Keratinocyte (primary cell): ENCODE data around the gene KIAA1217. TPM values are rescaled to one million over a fixed set of nuclear protein-coding genes. Genes with fewer than 3 reads are reported as not detected.
A peak's percentile ranks its signal among the peaks of the same experiment; 100 is the strongest.

Experiments
- DNase-seq: peaks from one replicate; pipeline ENCODE4 v3.0.0-alpha.2; 2011; ENCODE audit warnings: low read depth, missing footprints, low spot score
- FAIRE-seq: peaks from 2 replicates; lab custom pipeline; 2011; peaks lifted over from hg19 to GRCh38; lab: Jason Lieb, UNC
- H2AFZ ChIP-seq: 2 replicates; pipeline ENCODE4 v1.6.0; 2012; ENCODE audit warnings: low read length, control low read depth, inconsistent platforms; ENCODE audit not compliant: control insufficient read depth
- H3K27ac ChIP-seq: 2 replicates; pipeline ENCODE4 v1.5.1; 2011; ENCODE audit warnings: low read length; ENCODE audit not compliant: control insufficient read depth, insufficient read depth
- H3K27me3 ChIP-seq: 3 replicates; pipeline ENCODE4 v1.6.0; 2011; ENCODE audit warnings: low read length; ENCODE audit not compliant: control insufficient read depth, insufficient read depth; ENCODE audit errors: extremely low read depth
- H3K36me3 ChIP-seq, 2 experiments: 2 replicates in 1 of 2; 3 replicates in 1 of 2; pipeline ENCODE4 v1.5.1; 2011; ENCODE audit warnings: low read length in 2 of 2, mild to moderate bottlenecking in 1 of 2; ENCODE audit not compliant: control insufficient read depth in 2 of 2, insufficient read depth in 2 of 2; ENCODE audit errors: extremely low read depth in 1 of 2
- H3K4me1 ChIP-seq: 3 replicates; pipeline ENCODE4 v1.5.1; 2011; ENCODE audit warnings: low read length; ENCODE audit not compliant: control insufficient read depth, insufficient read depth; ENCODE audit errors: extremely low read depth
- H3K4me2 ChIP-seq: 3 replicates; pipeline ENCODE4 v1.6.0; 2011; ENCODE audit warnings: low read depth, low read length; ENCODE audit not compliant: control insufficient read depth, insufficient read depth; ENCODE audit errors: extremely low read depth
- H3K4me3 ChIP-seq, 3 experiments: fragments of 200-600 bp in 1 of 3; sonication (generic) in 1 of 3; 2 replicates in 2 of 3; 3 replicates in 1 of 3; pipeline ENCODE4 v1.5.1; 2011 to 2016; ENCODE audit warnings: low read length in 3 of 3, mild to moderate bottlenecking in 3 of 3, control low read depth in 2 of 3, inconsistent platforms in 1 of 3, low read depth in 1 of 3, mixed read lengths in 1 of 3, mixed run types in 1 of 3, moderate library complexity in 1 of 3; ENCODE audit not compliant: control insufficient read depth in 2 of 3, insufficient read depth in 2 of 3; ENCODE audit errors: extremely low read depth in 1 of 3
- H3K79me2 ChIP-seq: 2 replicates; pipeline ENCODE4 v1.6.0; 2012; ENCODE audit warnings: low read length; ENCODE audit not compliant: control insufficient read depth, insufficient read depth
- H3K9ac ChIP-seq: 3 replicates; pipeline ENCODE4 v1.6.0; 2011; ENCODE audit warnings: low read length; ENCODE audit not compliant: control insufficient read depth, insufficient read depth; ENCODE audit errors: extremely low read depth
- H3K9me1 ChIP-seq: 3 replicates; pipeline ENCODE4 v1.6.0; 2011; ENCODE audit warnings: low read length; ENCODE audit not compliant: control insufficient read depth, insufficient read depth; ENCODE audit errors: extremely low read depth
- H3K9me3 ChIP-seq: 2 replicates; pipeline ENCODE4 v1.5.1; 2012; ENCODE audit warnings: low read depth, low read length; ENCODE audit not compliant: control insufficient read depth
- H4K20me1 ChIP-seq: 3 replicates; pipeline ENCODE4 v1.6.0; 2011; ENCODE audit warnings: low read length; ENCODE audit not compliant: control insufficient read depth, insufficient read depth; ENCODE audit errors: extremely low read depth
- CTCF ChIP-seq, 3 experiments: IDR thresholded peaks in 1 of 3; conservative IDR thresholded peaks in 1 of 3; optimal IDR thresholded peaks in 1 of 3; 2 replicates in 2 of 3; 3 replicates in 1 of 3; pipeline versions ENCODE3 to v1.5.1; 2011; ENCODE audit warnings: low read length in 3 of 3, mild to moderate bottlenecking in 3 of 3, moderate library complexity in 2 of 3, control low read depth in 1 of 3, inconsistent platforms in 1 of 3; ENCODE audit not compliant: insufficient read depth in 2 of 3; ENCODE audit errors: extremely low read depth in 1 of 3
- EZH2 ChIP-seq: IDR thresholded peaks from one replicate; pipeline ENCODE4 v1.6.1; 2012; ENCODE audit warnings: inconsistent platforms, mild to moderate bottlenecking, low read length, moderate library complexity
- dilution Hi-C: fragments of 300-500 bp; cut with MboI; formaldehyde crosslinking; loops from one replicate; pipeline ENCODE4 v1.7.0; 2020; ENCODE audit warnings: low sequenced_read_pairs; ENCODE audit not compliant: extremely low pct_ligation_motif_present
- polyA plus RNA-seq, 5 experiments: library from polyadenylated mRNA; depleted of rRNA in 3 of 5; stranded (reverse) in 3 of 5; stranded (forward) in 1 of 5; unstranded in 1 of 5; fragments of >200 nt; gene quantifications; 1 replicate in 1 of 5; 2 replicates in 3 of 5; 3 replicates in 1 of 5; pipeline versions ENCODE4 v1.2.1 to v1.2.3, GENCODE V29; 2011 to 2012; ENCODE audit warnings: missing spikeins in 2 of 5, low read depth in 1 of 5, low replicate concordance in 1 of 5

The KIAA1217 gene
- polyA plus RNA-seq, 1 donor (not counting 4 experiments of a cell fraction or from before 2014, with no cell fraction given): 10.4 TPM

- Histone ChIP-seq H3K79me2 (peaks cover 10% of the 10 kb centered on the region), H3K36me3 (no peaks in the 10 kb centered on the region), H3K4me2 (no peak overlapping the region), H3K4me1 (peaks cover 12% of the 10 kb centered on the region), H4K20me1 (no peaks in the 10 kb centered on the region), H3K9me3 (no peaks in the 10 kb centered on the region), H2AFZ (no peak overlapping the region), H3K9me1 (no peaks in the 10 kb centered on the region), H3K9ac (no peak overlapping the region), H3K27me3 (no peaks in the 10 kb centered on the region), H3K4me3 (no peak overlapping the region), H3K27ac (no peak overlapping the region)
- FAIRE-seq (no peak), DNase-seq (no peak)
- dilution Hi-C loops: no loop called here
- no peak for TF ChIP-seq CTCF (optimal IDR thresholded peaks at IDR 0.05 in 1 of 3, IDR thresholded peaks at IDR 0.05 in 1 of 3, conservative IDR thresholded peaks at IDR 0.05 in 1 of 3; ENCODE audit: extremely low read depth in 1 of 3, insufficient read depth in 2 of 3, low read length in 3 of 3)
- no peak for TF ChIP-seq EZH2
Observed at GRCh38 chr10:24287559-24288195, 78.7 kb downstream of the KIAA1217 start.

- Histone ChIP-seq H3K27ac (peak overlapping the region; percentile 56), H3K4me1 (peaks cover 20% of the 10 kb centered on the region), H3K9me1 (no peaks in the 10 kb centered on the region), H2AFZ (peak overlapping the region; percentile 24), H4K20me1 (no peaks in the 10 kb centered on the region), H3K36me3 (no peaks in the 10 kb centered on the region), H3K4me2 (peak overlapping the region; percentile 27), H3K9ac (no peak overlapping the region), H3K4me3 (no peak overlapping the region), H3K79me2 (peaks cover 10% of the 10 kb centered on the region), H3K27me3 (no peaks in the 10 kb centered on the region), H3K9me3 (no peaks in the 10 kb centered on the region)
- TF ChIP-seq EZH2 (no peak), CTCF (optimal IDR thresholded peaks at IDR 0.05 in 1 of 3, IDR thresholded peaks at IDR 0.05 in 1 of 3, conservative IDR thresholded peaks at IDR 0.05 in 1 of 3; ENCODE audit: extremely low read depth in 1 of 3, insufficient read depth in 2 of 3, low read length in 3 of 3) (no peak)
- FAIRE-seq: peak; percentile 89
- dilution Hi-C loops: no loop called here
- DNase-seq: no peak
Observed at GRCh38 chr10:24288581-24288980, 79.6 kb downstream of the KIAA1217 start.
